GM18858 (cell line): ENCODE results near the gene EIF4ENIF1.
A peak's percentile ranks its signal among the peaks of the same experiment; 100 is the strongest.
"Not testable (repeated sequence)": the region's sequence is repeated elsewhere in the genome, so short reads cannot be mapped to it uniquely, and the experiment has no call there.

Source experiments
- ATAC-seq: cut with Tn5 transposase; IDR thresholded peaks from one replicate; pipeline ENCODE4 v1.9.1; 2021; ENCODE audit not compliant: unreplicated experiment

Gene EIF4ENIF1

DNA sequence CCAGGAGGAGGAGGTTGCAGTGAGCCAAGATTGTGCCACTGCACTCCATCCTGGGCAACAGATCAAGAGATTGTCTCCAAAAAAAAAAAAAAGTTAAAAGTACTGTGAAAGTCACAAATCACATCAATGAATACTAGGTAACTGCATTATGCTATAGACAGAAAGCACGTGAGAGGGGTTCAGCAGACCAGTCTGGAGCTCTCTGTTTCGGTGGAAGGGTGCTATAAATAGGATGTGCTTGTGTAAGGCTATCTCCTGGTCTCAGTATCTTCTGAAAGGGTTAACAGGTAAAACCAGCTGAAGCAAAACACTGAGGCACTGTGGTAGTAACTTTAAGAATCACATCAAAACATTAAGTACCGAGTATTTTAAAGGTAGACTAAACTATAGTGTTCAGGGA lies 43.4 kb downstream of the EIF4ENIF1 start:
- ATAC-seq: no peak

- ATAC-seq: no peak
Measured at GRCh38 chr22:31445642-31446041, 44.0 kb downstream of the EIF4ENIF1 start.

GRCh38 chr22:31443516-31443915 lies 46.1 kb downstream of the EIF4ENIF1 start:
- ATAC-seq: no peak

DNA sequence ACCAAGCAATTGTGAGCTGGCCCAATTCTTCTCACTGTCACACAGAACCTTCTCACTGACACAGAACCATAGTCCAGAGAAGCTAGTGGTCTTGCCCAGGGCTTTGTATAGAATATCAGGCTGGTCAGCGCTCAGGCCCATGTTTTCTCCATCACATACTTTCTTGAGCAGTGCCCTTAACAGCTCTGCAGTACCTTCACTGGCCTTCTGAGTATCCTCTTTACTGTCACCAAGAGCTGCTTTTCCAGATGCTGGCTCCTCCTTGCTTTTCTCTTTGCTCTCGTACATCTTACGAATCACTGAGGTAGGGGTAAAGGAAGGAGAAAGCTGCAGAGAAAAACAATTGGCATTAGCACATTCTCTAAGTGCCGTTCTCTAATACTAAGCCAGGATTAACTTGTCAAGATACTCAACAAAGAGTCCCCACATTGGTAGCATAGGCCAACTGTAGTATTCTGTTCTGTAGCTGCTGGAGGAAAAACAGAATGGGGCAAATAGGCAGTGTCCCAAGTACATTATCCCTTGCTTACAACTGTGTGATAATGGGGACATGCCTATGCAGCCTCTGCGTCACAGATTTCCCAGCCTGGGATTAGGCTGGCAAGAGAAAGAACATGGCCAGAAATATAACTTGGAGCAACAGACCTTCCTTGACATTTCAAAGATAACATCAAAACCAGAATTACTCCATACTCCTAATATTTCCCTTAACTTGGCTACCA lies 46.7 kb downstream of the EIF4ENIF1 start:
- ATAC-seq: no peak

DNA sequence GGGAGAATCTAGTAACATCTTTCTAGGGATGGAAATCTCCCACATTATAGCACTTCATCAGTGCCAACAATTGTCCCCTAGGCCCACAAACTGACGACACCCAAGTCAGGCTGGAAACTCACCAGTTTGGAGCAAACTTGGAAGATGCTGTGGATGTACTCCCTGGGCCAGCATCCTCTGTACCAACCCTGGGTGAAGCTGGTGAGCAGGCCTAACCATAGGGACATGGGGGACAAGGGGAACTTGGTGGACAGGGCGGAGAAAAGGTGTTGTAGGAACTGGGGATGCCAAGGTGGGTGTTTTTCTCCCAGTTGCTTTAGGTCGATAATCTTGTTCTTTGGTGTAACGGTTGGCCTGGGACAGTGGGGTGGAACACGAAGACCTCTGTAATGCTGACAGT lies 48.0 kb downstream of the EIF4ENIF1 start:
- no peak for ATAC-seq

GRCh38 chr22:31440681-31441080 lies 49.0 kb downstream of the EIF4ENIF1 start:
- no peak for ATAC-seq

DNA sequence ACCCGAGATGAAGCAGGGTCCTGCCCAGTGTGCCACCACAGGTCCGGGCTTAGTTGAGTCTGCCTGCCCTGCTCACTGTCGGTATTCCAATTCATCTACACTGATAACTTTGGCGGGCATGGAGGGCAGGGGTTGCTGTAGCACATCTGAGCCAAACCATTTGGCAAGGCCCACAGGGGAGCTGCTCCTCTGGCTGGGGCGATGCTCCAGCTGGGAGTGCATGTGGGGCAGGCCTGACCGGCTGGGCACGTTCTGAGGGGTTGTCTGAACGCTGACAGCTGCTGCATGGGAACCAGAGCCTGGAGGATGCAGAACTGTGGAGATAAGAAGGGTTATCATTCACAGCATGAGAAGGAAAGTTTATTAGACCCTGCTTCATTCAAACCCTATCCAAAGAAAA lies 49.8 kb downstream of the EIF4ENIF1 start:
- no peak for ATAC-seq

DNA sequence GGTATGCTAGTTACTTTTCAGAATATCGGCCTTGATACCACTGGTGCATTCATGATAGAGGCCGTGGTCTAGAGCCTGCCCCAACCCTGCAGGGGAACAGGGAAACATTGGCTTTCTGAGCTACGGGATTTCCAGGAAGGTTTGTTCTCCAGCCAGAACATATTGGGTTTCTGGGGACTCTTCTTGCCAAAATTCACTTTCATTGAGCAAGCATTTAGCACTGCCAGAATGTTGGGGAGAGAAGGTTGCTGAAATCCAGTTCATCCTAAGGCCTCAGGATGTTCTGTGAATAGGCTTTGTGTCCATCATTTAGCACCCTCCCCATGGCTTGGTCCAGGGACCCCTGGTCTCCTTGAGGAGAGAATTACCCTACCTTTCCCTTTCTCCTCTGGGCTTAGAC lies 53.5 kb downstream of the EIF4ENIF1 start:
- ATAC-seq: no peak

- ATAC-seq: no peak
Measured at GRCh38 chr22:31431950-31432349, 57.7 kb downstream of the EIF4ENIF1 start.

GRCh38 chr22:31425331-31426050 lies 64.2 kb downstream of the EIF4ENIF1 start:
- ATAC-seq: no peak

DNA sequence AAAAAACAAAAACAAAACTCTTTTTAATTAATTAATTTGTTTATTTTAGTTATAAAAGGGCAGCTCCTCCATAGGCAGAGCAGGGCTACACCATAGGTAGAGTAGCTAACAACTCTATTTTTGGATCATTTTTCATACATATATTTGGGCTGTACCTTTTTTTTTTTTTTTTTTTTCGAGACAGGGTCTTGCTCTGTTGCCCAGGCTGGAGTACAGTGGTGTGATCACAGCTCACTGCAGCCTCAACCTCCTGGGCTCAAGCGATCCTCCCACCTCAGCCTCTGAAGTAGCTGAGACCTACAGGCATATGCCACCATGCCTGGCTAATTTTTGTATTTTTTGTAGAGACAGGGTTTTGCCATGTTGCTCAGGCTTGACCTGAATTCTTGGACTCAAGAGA lies 87.3 kb downstream of the EIF4ENIF1 start:
- ATAC-seq: not testable (repeated sequence)

DNA sequence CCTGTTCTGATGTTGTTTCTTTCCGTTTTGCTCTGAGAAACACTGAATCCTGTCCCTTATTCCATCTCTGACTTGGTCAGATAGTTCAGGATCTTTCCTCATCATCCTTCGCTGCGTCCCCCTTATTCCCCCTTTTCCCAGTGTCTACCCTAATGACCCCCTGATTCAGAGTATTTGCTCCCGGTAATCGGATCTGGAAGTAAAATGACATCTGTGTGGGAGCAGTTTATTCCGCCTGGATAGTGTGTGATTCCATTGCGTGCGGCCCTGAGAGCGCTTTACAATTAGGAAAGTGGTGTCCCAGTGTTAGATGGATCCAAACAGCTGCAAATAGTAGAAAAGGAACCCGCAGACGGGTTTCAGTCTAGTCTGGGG lies 89.6 kb downstream of the EIF4ENIF1 start:
- no peak for ATAC-seq

DNA sequence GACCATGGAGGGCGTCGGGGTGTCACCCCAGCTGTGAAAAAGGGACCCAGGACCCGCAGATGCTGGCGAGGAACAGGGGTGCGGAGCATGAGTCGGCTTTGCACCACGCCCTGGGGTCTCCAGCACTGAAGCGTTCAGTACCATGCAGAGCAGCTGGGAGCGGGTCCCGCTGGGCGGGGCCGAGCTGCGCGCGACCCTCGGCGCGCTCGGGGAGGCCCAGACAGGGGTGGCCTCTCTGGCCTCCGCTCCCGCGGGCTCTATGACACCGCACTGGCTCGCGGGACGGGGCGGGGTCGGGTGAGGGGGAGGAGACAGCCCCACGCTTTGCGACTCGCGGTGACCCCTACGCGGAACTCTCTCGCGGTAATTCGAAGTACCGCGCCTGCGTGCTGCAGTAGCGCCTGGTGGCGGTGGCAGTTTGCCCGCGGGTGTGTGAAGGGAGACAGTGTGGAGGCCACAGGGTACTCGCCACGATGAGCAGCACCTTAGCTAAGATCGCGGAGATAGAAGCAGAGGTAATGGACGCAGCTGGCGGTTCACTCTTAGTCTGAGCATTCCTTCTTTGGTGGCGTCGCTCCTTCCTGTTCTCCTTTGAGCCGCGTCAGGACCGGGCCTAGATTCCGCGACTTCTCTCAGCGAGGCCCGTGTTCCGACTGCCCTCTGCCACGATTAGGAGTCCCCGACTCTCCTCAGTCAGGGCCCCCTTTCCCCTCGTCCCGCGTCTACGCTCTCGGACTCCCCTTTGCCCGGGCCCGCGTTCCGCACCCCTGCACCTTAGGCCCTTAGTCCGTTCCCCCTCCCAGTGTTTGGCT lies 90.2 kb downstream of the EIF4ENIF1 start, which contains the start of gene DRG1:
Gene DRG1, plus strand, starts transcription at position 394 of the 812 bp plus-strand sequence. Its CDS starts 80 bp downstream, at position 474.
- ATAC-seq: peak; percentile 91

- no peak for ATAC-seq
Measured at GRCh38 chr22:31398231-31398630, 91.4 kb downstream of the EIF4ENIF1 start.

DNA sequence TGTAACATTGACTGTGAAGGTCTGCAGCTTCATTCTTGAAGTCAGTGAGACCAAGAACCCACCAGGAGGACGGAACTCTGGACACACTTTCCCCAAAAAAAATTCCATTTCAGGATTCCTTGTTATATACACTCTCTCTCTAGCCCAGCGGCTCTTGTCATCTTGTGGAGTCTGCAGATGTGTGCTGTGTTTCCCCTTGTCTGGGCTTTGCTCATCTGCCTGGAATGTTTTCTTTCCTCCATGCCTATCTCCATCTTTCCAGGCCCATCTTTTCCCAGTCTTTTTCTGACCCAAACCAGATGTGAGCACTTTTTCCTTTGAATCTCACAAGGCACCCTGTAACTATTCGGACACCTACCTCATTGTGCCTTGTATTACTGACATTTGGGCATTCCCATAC lies 95.3 kb downstream of the EIF4ENIF1 start:
- ATAC-seq: no peak

GRCh38 chr22:31393893-31394292 lies 95.7 kb downstream of the EIF4ENIF1 start:
- ATAC-seq: no peak
